IMR-90 (cell line): Measurements from ENCODE around the gene PHKB. TPM values are rescaled to one million over a fixed set of nuclear protein-coding genes. Genes with fewer than 3 reads are reported as not detected.

Experiments
- ATAC-seq: fragments of 200-7000 bp; cut with Tn5 transposase; 2 replicates; pipeline ENCODE4 v1.9.1; 2020; ENCODE audit warnings: low read depth, mild to moderate bottlenecking, moderate library complexity
- BruUV-seq: library from RNA; stranded (reverse); fragments of 400-500 nt; replicated peaks from 2 replicates; lab custom pipeline; 2021; lab: Mats Ljungman, UMichigan
- CTCF ChIA-PET: fragments of 300-600 bp; formaldehyde crosslinking; extraction: SDS; loops from one replicate; lab custom pipeline; 2021; ENCODE audit warnings: antibody characterized with exemption; lab: Yijun Ruan, JAX
- POLR2A ChIA-PET: fragments of 300-600 bp; sonication (Branson Sonifier 250); formaldehyde crosslinking; loops from one replicate; lab custom pipeline; 2022; ENCODE audit warnings: antibody characterized with exemption; ENCODE audit not compliant: unreplicated experiment; lab: Charles Lee
- DNase-seq: peaks from one replicate; pipeline ENCODE4 v3.0.0; 2013
- H2AFZ ChIP-seq: replicated peaks from 2 replicates; pipeline ENCODE3; 2013; ENCODE audit warnings: low read length, mild to moderate bottlenecking; ENCODE audit not compliant: poor library complexity
- H2AK5ac ChIP-seq: 2 replicates; pipeline ENCODE4 v1.6.1; 2013; ENCODE audit warnings: low read depth, low read length, inconsistent platforms
- H2AK9ac ChIP-seq: replicated peaks from 2 replicates; pipeline ENCODE3; 2013; ENCODE audit warnings: mild to moderate bottlenecking, low read depth, low read length, moderate library complexity; ENCODE audit not compliant: poor library complexity
- H2BK120ac ChIP-seq: 2 replicates; pipeline ENCODE4 v1.6.1; 2013; ENCODE audit warnings: low read depth, low read length, inconsistent platforms
- H2BK15ac ChIP-seq: 3 replicates; pipeline ENCODE4 v1.6.1; 2013; ENCODE audit warnings: low read depth, low read length, inconsistent platforms
- H2BK20ac ChIP-seq: 2 replicates; pipeline ENCODE4 v1.6.1; 2013; ENCODE audit warnings: low read depth, mild to moderate bottlenecking, inconsistent platforms, low read length, moderate library complexity
- H2BK5ac ChIP-seq: 2 replicates; pipeline ENCODE4 v1.6.1; 2013; ENCODE audit warnings: mild to moderate bottlenecking, low read depth, low read length, inconsistent platforms; ENCODE audit not compliant: poor library complexity, severe bottlenecking
- H3K14ac ChIP-seq: replicated peaks from 2 replicates; pipeline ENCODE4 v1.6.1; 2013; ENCODE audit warnings: low read depth, low read length, inconsistent platforms
- H3K18ac ChIP-seq: 2 replicates; pipeline ENCODE4 v1.6.1; 2013; ENCODE audit warnings: low read depth, low read length, control low read depth
- H3K23ac ChIP-seq: 2 replicates; pipeline ENCODE4 v1.6.1; 2013; ENCODE audit warnings: low read depth, low read length, inconsistent platforms
- H3K27ac ChIP-seq: 2 replicates; pipeline ENCODE4 v1.5.1; 2013; ENCODE audit warnings: mild to moderate bottlenecking, control low read depth, low read length; ENCODE audit not compliant: insufficient read depth
- H3K27me3 ChIP-seq: 2 replicates; pipeline ENCODE4 v1.6.1; 2013; ENCODE audit warnings: low read length; ENCODE audit not compliant: control insufficient read depth, insufficient read depth
- H3K36me3 ChIP-seq: 2 replicates; pipeline ENCODE4 v1.6.1; 2013; ENCODE audit warnings: low read length, mixed read lengths; ENCODE audit not compliant: control insufficient read depth, insufficient read depth
- H3K4ac ChIP-seq: 2 replicates; pipeline ENCODE4 v1.6.1; 2013; ENCODE audit warnings: low read depth, low read length, inconsistent platforms
- H3K4me1 ChIP-seq: 2 replicates; pipeline ENCODE4 v1.6.1; 2013; ENCODE audit warnings: low read length, mixed read lengths; ENCODE audit not compliant: control insufficient read depth, insufficient read depth
- H3K4me2 ChIP-seq: 2 replicates; pipeline ENCODE4 v1.6.1; 2013; ENCODE audit warnings: low read depth, mild to moderate bottlenecking, control low read depth, low read length, moderate library complexity
- H3K4me3 ChIP-seq: 2 replicates; pipeline ENCODE4 v1.5.1; 2013; ENCODE audit warnings: low read depth, mild to moderate bottlenecking, control low read depth, low read length, moderate library complexity; ENCODE audit not compliant: insufficient read depth
- H3K56ac ChIP-seq: 2 replicates; pipeline ENCODE4 v1.6.1; 2013; ENCODE audit warnings: low read length, inconsistent platforms; ENCODE audit not compliant: insufficient read depth; ENCODE audit errors: extremely low read depth
- H3K79me1 ChIP-seq, 2 experiments: 2 replicates each; pipeline ENCODE4 v1.6.1; 2013; ENCODE audit warnings: low read length in 2 of 2, inconsistent platforms in 1 of 2, low read depth in 1 of 2
- H3K9ac ChIP-seq: 2 replicates; pipeline ENCODE4 v1.6.1; 2013; ENCODE audit warnings: low read depth, low read length, control low read depth
- H3K9me1 ChIP-seq: 2 replicates; pipeline ENCODE4 v1.6.1; 2013; ENCODE audit warnings: low read length, inconsistent platforms; ENCODE audit not compliant: insufficient read depth
- H3K9me3 ChIP-seq: 2 replicates; pipeline ENCODE4 v1.6.1; 2013; ENCODE audit warnings: low read length; ENCODE audit not compliant: control insufficient read depth, insufficient read depth
- H4K20me1 ChIP-seq: 2 replicates; pipeline ENCODE4 v1.6.1; 2013; ENCODE audit warnings: low read length, inconsistent platforms; ENCODE audit not compliant: insufficient read depth
- H4K5ac ChIP-seq: 2 replicates; pipeline ENCODE4 v1.6.1; 2013; ENCODE audit warnings: mild to moderate bottlenecking, low read depth, low read length, control low read depth
- H4K8ac ChIP-seq, 2 experiments: 2 replicates each; pipeline ENCODE4 v1.6.1; 2013; ENCODE audit warnings: low read depth in 2 of 2, low read length in 2 of 2, control low read depth in 1 of 2, inconsistent platforms in 1 of 2
- H4K91ac ChIP-seq: 2 replicates; pipeline ENCODE4 v1.6.1; 2013; ENCODE audit warnings: low read depth, low read length, inconsistent platforms; ENCODE audit not compliant: insufficient read depth
- BHLHE40 ChIP-seq: fragments of 150-350 bp; IDR thresholded peaks from 2 replicates; pipeline ENCODE4 v1.6.1; 2016; ENCODE audit warnings: mild to moderate bottlenecking, low read depth, low read length
- CEBPB ChIP-seq: IDR thresholded peaks from 2 replicates; pipeline ENCODE4 v1.6.1; 2012; ENCODE audit warnings: low read depth, low read length, improper control_type of control experiment
- CHD1 ChIP-seq: IDR thresholded peaks from 2 replicates; pipeline ENCODE4 v1.6.1; 2012; ENCODE audit warnings: low read depth, low read length, improper control_type of control experiment
- FOS ChIP-seq: fragments of 150-350 bp; IDR thresholded peaks from 2 replicates; pipeline ENCODE4 v1.6.1; 2016; ENCODE audit warnings: low read depth, low read length
- MAFK ChIP-seq: IDR thresholded peaks from 2 replicates; pipeline ENCODE4 v1.6.1; 2012; ENCODE audit warnings: low read depth, low read length, improper control_type of control experiment
- MAZ ChIP-seq: IDR thresholded peaks from 2 replicates; pipeline ENCODE4 v1.6.1; 2012; ENCODE audit warnings: low read depth, mild to moderate bottlenecking, low read length, improper control_type of control experiment, moderate library complexity, borderline replicate concordance
- MXI1 ChIP-seq: IDR thresholded peaks from 2 replicates; pipeline ENCODE4 v1.6.1; 2012; ENCODE audit warnings: low read depth, mild to moderate bottlenecking, low read length, moderate library complexity, borderline replicate concordance
- NFE2L2 ChIP-seq: fragments of 150-350 bp; IDR thresholded peaks from 2 replicates; pipeline ENCODE4 v1.6.1; 2016; ENCODE audit warnings: low read depth, mild to moderate bottlenecking, low read length
- POLR2A ChIP-seq: IDR thresholded peaks from 2 replicates; pipeline ENCODE4 v1.6.1; 2012; ENCODE audit warnings: mild to moderate bottlenecking, low read depth, low read length
- RAD21 ChIP-seq: IDR thresholded peaks from 2 replicates; pipeline ENCODE4 v1.6.1; 2012; ENCODE audit warnings: low read length, improper control_type of control experiment
- RCOR1 ChIP-seq: IDR thresholded peaks from 2 replicates; pipeline ENCODE4 v1.6.1; 2012; ENCODE audit warnings: mild to moderate bottlenecking, low read length, improper control_type of control experiment; ENCODE audit not compliant: insufficient replicate concordance
- RFX5 ChIP-seq: IDR thresholded peaks from 2 replicates; pipeline ENCODE4 v1.8.0; 2012; ENCODE audit warnings: low read depth, mild to moderate bottlenecking, low read length, moderate library complexity
- SMC3 ChIP-seq: fragments of 150-350 bp; IDR thresholded peaks from 2 replicates; pipeline ENCODE4 v1.6.1; 2016; ENCODE audit warnings: low read depth, mild to moderate bottlenecking, antibody characterized with exemption, low read length, moderate library complexity
- WGBS, 2 experiments: methylation state at CpG; one replicate each; pipeline versions ENCODE4 v1.1.5 to v1.1.7; 2013; ENCODE audit warnings: missing lambda C conversion rate in 2 of 2; ENCODE audit not compliant: insufficient read length in 1 of 2; ENCODE audit errors: extremely low coverage in 2 of 2; 5-methylcytosine and 5-hydroxymethylcytosine counted together
- dilution Hi-C: fragments of 300-500 bp; cut with HindIII; formaldehyde crosslinking; loops from one replicate; pipeline ENCODE4 v1.14.3; 2018; ENCODE audit warnings: low sequenced_read_pairs; ENCODE audit not compliant: unreplicated experiment
- in situ Hi-C: fragments of 300-500 bp; cut with MboI; formaldehyde crosslinking; loops from 3 replicates; pipeline ENCODE4 v1.14.3; 2019; ENCODE audit warnings: low sequenced_read_pairs, inconsistent platforms, mixed read lengths
- intact Hi-C: fragments of 100-400 bp; cut with micrococcal nuclease; formaldehyde crosslinking; loops from 2 replicates; pipeline ENCODE4 v1.10.0; 2022
- polyA plus RNA-seq, 3 experiments: library from polyadenylated mRNA; depleted of rRNA; stranded (reverse); fragments of >200 nt; gene quantifications; 2 replicates each; pipeline ENCODE4 v1.2.3, GENCODE V29; 2012; ENCODE audit warnings: low replicate concordance in 1 of 3
- total RNA-seq: library from RNA; depleted of rRNA; stranded (reverse); fragments of >200 nt; gene quantifications from 2 replicates; pipeline ENCODE4 v1.2.3, GENCODE V29; 2012
- TF ChIP-seq, protein P1 (sequence below): conservative IDR thresholded peaks from 2 replicates; pipeline ENCODE4 v1.5.1; 2012; ENCODE audit warnings: mild to moderate bottlenecking, low read depth, low read length, improper control_type of control experiment
- TF ChIP-seq, protein P2 (sequence below): fragments of 150-350 bp; IDR thresholded peaks from 2 replicates; pipeline ENCODE4 v1.6.1; 2017; ENCODE audit warnings: mild to moderate bottlenecking, antibody characterized with exemption, low read length, low read depth
- TF ChIP-seq, protein P3 (sequence below): fragments of 150-350 bp; IDR thresholded peaks from 2 replicates; pipeline ENCODE4 v1.6.1; 2016; ENCODE audit warnings: low read depth, mild to moderate bottlenecking, low read length, moderate library complexity, borderline replicate concordance

PHKB gene
- total and polyA plus RNA-seq, 2 of the 4 experiments (the other 2 are of a cell fraction) = 24.2 to 58.6 TPM

DNA sequence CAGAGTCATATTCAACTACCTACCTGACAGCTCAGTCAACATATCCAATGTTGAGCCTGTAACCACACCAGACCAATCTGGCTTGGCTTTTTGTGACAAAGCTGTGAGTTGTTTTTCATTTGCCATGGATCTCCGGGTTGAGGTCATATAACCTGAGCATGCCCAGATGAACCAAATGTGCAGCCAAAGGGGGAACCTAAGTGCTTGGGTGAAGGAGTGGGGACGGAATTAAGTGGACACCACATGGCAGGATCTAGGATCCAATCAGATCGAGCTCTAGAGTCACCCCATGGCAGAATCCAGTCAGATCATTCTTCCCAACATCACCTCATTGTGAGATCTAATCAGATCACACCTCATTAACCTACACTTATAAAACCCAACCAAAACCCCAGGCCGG is 258.6 kb downstream of the PHKB start:
- Histone ChIP-seq H4K91ac (no peak overlapping the region), H3K4me2 (no peak overlapping the region), H3K9ac (no peak overlapping the region), H4K20me1 (no peaks in the 10 kb centered on the region), H3K18ac (no peak overlapping the region), H2AK5ac (no peak overlapping the region), H2AFZ (no peak overlapping the region), H2AK9ac (no peak overlapping the region), H3K14ac (no peak overlapping the region), H3K79me1 (no peaks in the 10 kb centered on the region), H4K5ac (no peak overlapping the region), H3K4ac (no peak overlapping the region), H3K27ac (no peak overlapping the region), H3K4me3 (no peak overlapping the region), H3K56ac (no peak overlapping the region), H2BK5ac (no peak overlapping the region), H3K36me3 (no peaks in the 10 kb centered on the region), H2BK20ac (no peak overlapping the region), H4K8ac (no peak overlapping the region), H3K27me3 (no peaks in the 10 kb centered on the region), H3K4me1 (no peaks in the 10 kb centered on the region; the same call in 1 of the 2 replicates), H2BK15ac (no peak overlapping the region), H3K9me3 (no peaks in the 10 kb centered on the region), H2BK120ac (no peak overlapping the region), H3K23ac (no peak overlapping the region), H3K9me1 (no peaks in the 10 kb centered on the region)
- 71% methylated on average over 1 of the region's 4 CpGs; no CpG with 5 or more reads in 1 of the 2 experiments for WGBS, 2 experiments
- POLR2A ChIA-PET = no interaction called here
- TF ChIP-seq SMC3 = no peak
- TF ChIP-seq, protein P1, sequence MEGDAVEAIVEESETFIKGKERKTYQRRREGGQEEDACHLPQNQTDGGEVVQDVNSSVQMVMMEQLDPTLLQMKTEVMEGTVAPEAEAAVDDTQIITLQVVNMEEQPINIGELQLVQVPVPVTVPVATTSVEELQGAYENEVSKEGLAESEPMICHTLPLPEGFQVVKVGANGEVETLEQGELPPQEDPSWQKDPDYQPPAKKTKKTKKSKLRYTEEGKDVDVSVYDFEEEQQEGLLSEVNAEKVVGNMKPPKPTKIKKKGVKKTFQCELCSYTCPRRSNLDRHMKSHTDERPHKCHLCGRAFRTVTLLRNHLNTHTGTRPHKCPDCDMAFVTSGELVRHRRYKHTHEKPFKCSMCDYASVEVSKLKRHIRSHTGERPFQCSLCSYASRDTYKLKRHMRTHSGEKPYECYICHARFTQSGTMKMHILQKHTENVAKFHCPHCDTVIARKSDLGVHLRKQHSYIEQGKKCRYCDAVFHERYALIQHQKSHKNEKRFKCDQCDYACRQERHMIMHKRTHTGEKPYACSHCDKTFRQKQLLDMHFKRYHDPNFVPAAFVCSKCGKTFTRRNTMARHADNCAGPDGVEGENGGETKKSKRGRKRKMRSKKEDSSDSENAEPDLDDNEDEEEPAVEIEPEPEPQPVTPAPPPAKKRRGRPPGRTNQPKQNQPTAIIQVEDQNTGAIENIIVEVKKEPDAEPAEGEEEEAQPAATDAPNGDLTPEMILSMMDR = no peak
- TF ChIP-seq, protein P2, sequence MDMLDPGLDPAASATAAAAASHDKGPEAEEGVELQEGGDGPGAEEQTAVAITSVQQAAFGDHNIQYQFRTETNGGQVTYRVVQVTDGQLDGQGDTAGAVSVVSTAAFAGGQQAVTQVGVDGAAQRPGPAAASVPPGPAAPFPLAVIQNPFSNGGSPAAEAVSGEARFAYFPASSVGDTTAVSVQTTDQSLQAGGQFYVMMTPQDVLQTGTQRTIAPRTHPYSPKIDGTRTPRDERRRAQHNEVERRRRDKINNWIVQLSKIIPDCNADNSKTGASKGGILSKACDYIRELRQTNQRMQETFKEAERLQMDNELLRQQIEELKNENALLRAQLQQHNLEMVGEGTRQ = no peak
- no peak for TF ChIP-seq RCOR1
- no peak for TF ChIP-seq FOS
- TF ChIP-seq RAD21 = no peak
- TF ChIP-seq NFE2L2 = no peak
- TF ChIP-seq RFX5 = no peak
- TF ChIP-seq CHD1 = no peak
- no peak for TF ChIP-seq POLR2A
- TF ChIP-seq MXI1 = no peak
- no peak for TF ChIP-seq BHLHE40
- no peak for TF ChIP-seq MAZ
- no peak for TF ChIP-seq MAFK
- TF ChIP-seq, protein P3, sequence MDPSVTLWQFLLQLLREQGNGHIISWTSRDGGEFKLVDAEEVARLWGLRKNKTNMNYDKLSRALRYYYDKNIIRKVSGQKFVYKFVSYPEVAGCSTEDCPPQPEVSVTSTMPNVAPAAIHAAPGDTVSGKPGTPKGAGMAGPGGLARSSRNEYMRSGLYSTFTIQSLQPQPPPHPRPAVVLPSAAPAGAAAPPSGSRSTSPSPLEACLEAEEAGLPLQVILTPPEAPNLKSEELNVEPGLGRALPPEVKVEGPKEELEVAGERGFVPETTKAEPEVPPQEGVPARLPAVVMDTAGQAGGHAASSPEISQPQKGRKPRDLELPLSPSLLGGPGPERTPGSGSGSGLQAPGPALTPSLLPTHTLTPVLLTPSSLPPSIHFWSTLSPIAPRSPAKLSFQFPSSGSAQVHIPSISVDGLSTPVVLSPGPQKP = no peak
- TF ChIP-seq CEBPB = no peak
- in situ Hi-C loops = no loop called here
- CTCF ChIA-PET = interaction anchor here (0.6 kb wide), 1 partner anchor 430 kb away, joined by 3 read pairs; no protein-coding TSS in a partner anchor
- BruUV-seq = no TSS peak
- ATAC-seq (no peak), DNase-seq (no peak)
- intact Hi-C loops = no loop called here
- dilution Hi-C loops = no loop called here
